Measurements from ENCODE around the gene HLTF. TPM values are rescaled to one million over a fixed set of nuclear protein-coding genes. Genes with fewer than 3 reads are reported as not detected.

Gene HLTF
- total RNA-seq, 1 experiment from 2014 or later = 73.4 TPM

GRCh38 chr3:149018247-149018646, 68.1 kb downstream of the HLTF start (continued):
- TF ChIP-seq REST (IDR thresholded peaks at IDR 0.05; ENCODE audit: low read depth) (no peak), FOSL1 (IDR thresholded peaks at IDR 0.05; ENCODE audit: low read depth) (no peak), RAD21 (IDR thresholded peaks at IDR 0.05; ENCODE audit: low read depth) (no peak), ZBTB33 (IDR thresholded peaks at IDR 0.05; ENCODE audit: extremely low read depth, insufficient replicate concordance, low read length) (no peak), ZNF274 (IDR thresholded peaks at IDR 0.05; ENCODE audit: low read depth, low read length) (no peak), YY1 (IDR thresholded peaks at IDR 0.05; ENCODE audit: extremely low read depth, insufficient replicate concordance, low read depth, low read length) (no peak), SIN3A (IDR thresholded peaks at IDR 0.05; ENCODE audit: low read depth) (no peak), CEBPB (IDR thresholded peaks at IDR 0.05; ENCODE audit: low read depth) (no peak)

Measured in HCT116 (cell line).